BE2C (cell line): ENCODE results near the gene ACSS3.

Experiments used
- DNase-seq: peaks from one replicate; pipeline ENCODE4 v3.0.0-alpha.2; 2020
- H3K27me3 ChIP-seq: fragments of 250-450 bp; sonication (Bioruptor Pico); 2 replicates; pipeline ENCODE4 v1.5.1; 2020; ENCODE audit warnings: mild to moderate bottlenecking
- H3K36me3 ChIP-seq: fragments of 250-450 bp; sonication (Bioruptor Pico); 2 replicates; pipeline ENCODE4 v1.5.1; 2020; ENCODE audit warnings: mild to moderate bottlenecking
- H3K4me1 ChIP-seq: fragments of 250-450 bp; sonication (Bioruptor Pico); 2 replicates; pipeline ENCODE4 v1.5.1; 2020
- H3K4me3 ChIP-seq: 2 replicates; pipeline ENCODE4 v1.5.1; 2011; ENCODE audit warnings: low read depth, low read length
- H3K9me3 ChIP-seq: fragments of 250-450 bp; sonication (Bioruptor Pico); 2 replicates; pipeline ENCODE4 v1.5.1; 2020
- CTCF ChIP-seq: IDR thresholded peaks from 2 replicates; pipeline ENCODE4 v1.5.1; 2012; ENCODE audit warnings: mild to moderate bottlenecking, low read depth, low read length

ACSS3 gene

GRCh38 chr12:81083018-81083417 is 5.1 kb downstream of the ACSS3 start:
- no peaks in the 10 kb centered on the region for H3K27me3 ChIP-seq
- H3K4me1 ChIP-seq = no peaks in the 10 kb centered on the region
- TF ChIP-seq CTCF = no peak
- no peaks in the 10 kb centered on the region for H3K9me3 ChIP-seq
- H3K4me3 ChIP-seq = no peak overlapping the region
- no peak for DNase-seq
- H3K36me3 ChIP-seq = no peaks in the 10 kb centered on the region

GRCh38 chr12:81083906-81084513 is 6.1 kb downstream of the ACSS3 start:
- Histone ChIP-seq H3K4me1 (no peaks in the 10 kb centered on the region), H3K36me3 (no peaks in the 10 kb centered on the region), H3K9me3 (no peaks in the 10 kb centered on the region), H3K4me3 (no peak overlapping the region), H3K27me3 (no peaks in the 10 kb centered on the region)
- no peak for DNase-seq
- TF ChIP-seq CTCF = no peak

GRCh38 chr12:81084811-81085350 is 7.0 kb downstream of the ACSS3 start:
- Histone ChIP-seq H3K4me1 (no peaks in the 10 kb centered on the region), H3K9me3 (no peaks in the 10 kb centered on the region), H3K36me3 (no peaks in the 10 kb centered on the region), H3K4me3 (no peak overlapping the region), H3K27me3 (no peaks in the 10 kb centered on the region)
- no peak for TF ChIP-seq CTCF
- no peak for DNase-seq

GRCh38 chr12:81085832-81086231 is 8.0 kb downstream of the ACSS3 start:
- no peaks in the 10 kb centered on the region for H3K27me3 ChIP-seq
- H3K9me3 ChIP-seq = no peaks in the 10 kb centered on the region
- DNase-seq = no peak
- H3K4me1 ChIP-seq = no peaks in the 10 kb centered on the region
- no peak for TF ChIP-seq CTCF
- H3K4me3 ChIP-seq = no peak overlapping the region
- no peaks in the 10 kb centered on the region for H3K36me3 ChIP-seq

GRCh38 chr12:81086342-81086741 is 8.5 kb downstream of the ACSS3 start:
- DNase-seq = no peak
- H3K9me3 ChIP-seq = no peaks in the 10 kb centered on the region
- no peaks in the 10 kb centered on the region for H3K36me3 ChIP-seq
- H3K4me1 ChIP-seq = no peaks in the 10 kb centered on the region
- H3K4me3 ChIP-seq = no peak overlapping the region
- H3K27me3 ChIP-seq = no peaks in the 10 kb centered on the region
- no peak for TF ChIP-seq CTCF

- no peaks in the 10 kb centered on the region for H3K9me3 ChIP-seq
- no peak for DNase-seq
- no peaks in the 10 kb centered on the region for H3K36me3 ChIP-seq
- no peaks in the 10 kb centered on the region for H3K27me3 ChIP-seq
- H3K4me1 ChIP-seq = no peaks in the 10 kb centered on the region
- no peak for TF ChIP-seq CTCF
- H3K4me3 ChIP-seq = no peak overlapping the region
Measured at GRCh38 chr12:81088221-81088620, 10.3 kb downstream of the ACSS3 start.
